ENCODE measurements around the gene ACOT11.

The ACOT11 gene

GRCh38 chr1:54538538-54538937 lies 9.5 kb upstream of the ACOT11 start:
- no peak for DNase-seq

GRCh38 chr1:54540582-54541295 lies 7.3 kb upstream of the ACOT11 start:
- no peak for DNase-seq

GRCh38 chr1:54542120-54542961 lies 5.7 kb upstream of the ACOT11 start:
- peak; percentile 74 for DNase-seq

- DNase-seq: peak; percentile 78
Observed at GRCh38 chr1:54542962-54543539, 5.0 kb upstream of the ACOT11 start.

GRCh38 chr1:54543729-54544496 lies 4.1 kb upstream of the ACOT11 start:
- DNase-seq: peak; percentile 80

GRCh38 chr1:54545916-54546635 lies 2.0 kb upstream of the ACOT11 start:
- DNase-seq: no peak

GRCh38 chr1:54546651-54547401 lies 1.2 kb upstream of the ACOT11 start:
- DNase-seq: peak; percentile 72

- no peak for DNase-seq
Observed at GRCh38 chr1:54548389-54549044, 489 bp downstream of the ACOT11 start.

GRCh38 chr1:54549181-54549924 lies 1.3 kb downstream of the ACOT11 start:
- DNase-seq: no peak

- no peak for DNase-seq
Observed at GRCh38 chr1:54551891-54552290, 3.9 kb downstream of the ACOT11 start.

- DNase-seq: no peak
Observed at GRCh38 chr1:54553602-54554313, 5.7 kb downstream of the ACOT11 start.

GRCh38 chr1:54556110-54556509 lies 8.1 kb downstream of the ACOT11 start:
- DNase-seq: no peak

- DNase-seq: peak; percentile 67
Observed at GRCh38 chr1:54557671-54558355, 9.8 kb downstream of the ACOT11 start.

- DNase-seq: no peak
Observed at GRCh38 chr1:54558434-54559030, 10.5 kb downstream of the ACOT11 start.

- DNase-seq: no peak
Observed at GRCh38 chr1:54559111-54559548, 11.1 kb downstream of the ACOT11 start.

- no peak for DNase-seq
Observed at GRCh38 chr1:54559771-54560231, 11.8 kb downstream of the ACOT11 start.

- no peak for DNase-seq
Observed at GRCh38 chr1:54564312-54565112, 16.5 kb downstream of the ACOT11 start.

- no peak for DNase-seq
Observed at GRCh38 chr1:54565113-54565501, 17.1 kb downstream of the ACOT11 start.
